ENCODE data around the gene RALB.

Gene RALB, protein sequence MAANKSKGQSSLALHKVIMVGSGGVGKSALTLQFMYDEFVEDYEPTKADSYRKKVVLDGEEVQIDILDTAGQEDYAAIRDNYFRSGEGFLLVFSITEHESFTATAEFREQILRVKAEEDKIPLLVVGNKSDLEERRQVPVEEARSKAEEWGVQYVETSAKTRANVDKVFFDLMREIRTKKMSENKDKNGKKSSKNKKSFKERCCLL

DNA sequence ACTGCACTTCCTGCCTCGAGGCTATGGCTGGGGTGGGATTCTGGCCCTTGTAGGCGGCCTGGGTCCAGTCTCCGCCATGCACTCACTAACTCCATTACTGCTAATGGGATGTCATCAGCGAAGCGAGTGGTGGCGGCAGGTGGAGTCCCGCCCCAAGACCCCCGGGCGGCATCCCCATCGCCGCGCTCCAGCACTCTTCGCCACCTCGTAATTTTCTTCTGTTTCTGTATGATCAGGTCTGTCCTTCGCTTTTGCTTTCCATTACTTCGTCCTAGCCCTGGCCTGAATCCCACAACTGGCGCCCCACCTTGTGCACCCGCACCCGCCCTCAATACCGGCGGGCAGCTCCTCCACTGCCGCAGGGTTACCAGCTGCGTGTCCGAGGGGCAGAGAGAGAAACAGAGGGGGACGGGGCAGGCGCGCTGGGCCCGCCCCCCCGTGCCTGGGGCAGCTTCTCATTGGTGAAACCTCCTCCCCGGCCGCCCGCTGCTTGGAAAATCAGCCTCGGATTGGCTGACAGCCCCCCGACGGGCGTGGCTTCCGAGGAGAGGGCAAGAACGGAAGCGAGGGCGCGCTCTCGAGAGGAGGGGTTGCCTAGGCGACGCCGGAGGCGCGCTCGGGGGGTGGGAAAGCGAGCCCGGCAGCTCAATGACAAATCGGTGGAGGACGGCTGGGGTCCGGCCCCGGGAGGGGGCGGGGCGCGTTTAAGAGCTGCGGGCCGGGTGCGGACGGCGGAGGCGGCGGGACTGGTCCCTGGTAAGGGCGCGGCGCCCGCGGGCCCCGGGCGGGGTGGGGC is at the start of gene RALB:
RALB (plus strand) TSS at position 628 of the 796 bp plus-strand sequence. CDS start 25,813 bp downstream, outside the sequence.
- peak; percentile 86 for DNase-seq

DNA sequence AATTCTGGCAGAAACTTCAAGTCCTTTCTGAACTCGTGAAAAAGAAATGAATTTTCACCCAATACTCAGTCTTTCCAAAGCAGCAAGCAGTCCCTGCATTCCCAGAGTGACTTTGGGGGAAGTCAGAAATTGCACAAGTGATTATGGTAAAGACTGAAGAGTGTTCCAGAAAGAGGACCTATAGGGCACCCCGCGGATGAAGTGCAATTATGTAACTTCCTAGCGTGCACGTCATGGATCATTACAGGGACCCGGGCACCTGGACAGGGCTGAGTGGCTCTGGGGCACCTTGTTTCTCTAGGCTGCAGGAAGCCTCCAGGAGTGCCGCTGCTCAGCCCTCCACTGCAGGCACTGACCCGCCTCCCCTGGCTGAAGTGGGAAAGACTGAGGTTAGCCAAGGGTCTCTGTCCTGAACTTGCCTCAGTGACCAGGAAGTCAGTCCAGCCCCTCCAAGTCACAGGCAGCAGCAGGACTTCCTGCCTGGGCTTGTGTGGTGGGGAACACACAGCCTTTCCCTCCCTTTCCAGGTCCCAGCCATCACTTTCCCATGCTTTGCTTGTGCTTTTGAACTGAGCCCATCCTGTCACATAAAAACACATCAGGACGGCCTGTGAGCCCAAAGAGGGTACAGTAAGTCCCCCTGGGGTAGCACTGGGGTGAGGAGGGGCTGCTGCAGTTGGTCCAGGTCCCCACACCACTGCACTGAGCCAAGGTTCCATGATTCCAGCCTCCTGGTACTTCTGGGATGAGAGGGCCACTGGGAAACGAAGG is 49.2 kb upstream of the RALB start:
- no peak for DNase-seq

DNA sequence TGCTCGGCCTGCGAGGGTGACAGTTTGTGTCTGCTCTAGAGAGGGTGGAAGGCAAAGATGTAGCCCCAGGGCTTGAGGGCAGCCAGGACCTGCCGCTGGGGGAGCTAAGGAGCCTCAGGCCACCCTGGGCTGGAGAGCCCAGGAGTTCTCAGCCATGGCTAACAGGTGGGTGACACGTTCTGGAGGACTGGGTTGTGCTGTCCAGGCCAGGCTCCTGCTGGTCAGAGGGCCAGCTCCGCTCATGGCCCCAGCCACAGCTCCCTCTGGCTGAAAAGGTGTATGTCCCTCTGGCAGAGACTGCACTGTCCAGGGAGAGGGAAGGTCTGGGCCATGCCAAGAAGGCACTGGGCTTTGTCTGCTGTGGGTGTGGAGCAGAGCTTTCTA is 48.6 kb upstream of the RALB start:
- DNase-seq: no peak

DNA sequence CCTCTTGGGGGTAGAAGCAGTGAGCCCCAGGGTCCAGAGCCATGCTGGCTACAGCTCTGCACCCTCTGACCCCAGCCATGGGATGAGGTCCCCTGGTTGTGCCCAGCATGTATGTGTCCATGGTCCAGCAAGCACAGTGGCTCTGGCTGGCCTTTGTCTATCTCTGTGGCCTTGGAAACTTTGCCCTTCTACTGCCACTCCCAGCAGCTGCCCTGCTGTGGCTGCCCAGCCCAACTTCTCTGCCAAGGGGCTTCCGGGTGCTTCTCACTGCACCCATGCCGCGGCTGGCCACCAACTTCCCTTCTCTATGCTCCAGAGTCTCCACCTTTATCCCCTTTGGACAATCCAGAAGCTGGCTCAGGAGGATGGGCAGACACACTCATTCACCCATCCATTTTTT is 48.2 kb upstream of the RALB start:
- no peak for DNase-seq

DNA sequence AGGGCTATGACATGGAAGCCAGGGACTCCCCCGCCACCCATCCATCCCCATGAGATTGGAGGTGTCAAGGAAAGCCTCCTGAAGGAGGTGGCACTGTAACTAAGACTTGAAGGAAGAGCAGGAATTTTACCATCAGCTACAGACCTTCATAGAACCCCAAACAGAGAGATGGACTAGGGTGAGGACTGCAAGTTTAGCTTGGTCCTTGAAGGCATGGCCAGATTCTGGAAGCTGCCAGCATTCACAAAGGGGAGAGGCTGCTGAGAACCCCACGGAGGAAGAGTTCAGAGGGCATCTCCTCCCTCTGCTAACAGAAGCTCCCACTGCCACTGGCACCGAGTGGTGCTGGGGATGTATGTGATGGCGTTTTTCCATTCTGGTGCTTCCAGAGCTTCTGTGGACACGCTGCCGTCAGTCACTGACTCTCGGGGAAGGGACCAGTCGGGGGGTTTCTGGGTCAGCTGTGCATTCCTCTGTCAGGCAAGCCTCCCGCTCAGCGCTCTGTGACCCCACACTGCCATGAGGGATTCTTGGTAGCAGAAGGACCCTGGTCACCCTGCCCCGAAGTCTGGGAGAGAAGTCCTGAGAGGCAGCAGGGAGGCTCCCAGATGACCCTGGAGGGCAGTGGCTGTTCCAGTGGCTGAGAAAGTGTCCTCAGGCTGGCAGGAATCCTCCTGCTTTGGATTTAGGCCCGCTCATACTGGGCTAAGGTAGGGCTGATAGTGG is 47.5 kb upstream of the RALB start:
- DNase-seq: no peak

DNA sequence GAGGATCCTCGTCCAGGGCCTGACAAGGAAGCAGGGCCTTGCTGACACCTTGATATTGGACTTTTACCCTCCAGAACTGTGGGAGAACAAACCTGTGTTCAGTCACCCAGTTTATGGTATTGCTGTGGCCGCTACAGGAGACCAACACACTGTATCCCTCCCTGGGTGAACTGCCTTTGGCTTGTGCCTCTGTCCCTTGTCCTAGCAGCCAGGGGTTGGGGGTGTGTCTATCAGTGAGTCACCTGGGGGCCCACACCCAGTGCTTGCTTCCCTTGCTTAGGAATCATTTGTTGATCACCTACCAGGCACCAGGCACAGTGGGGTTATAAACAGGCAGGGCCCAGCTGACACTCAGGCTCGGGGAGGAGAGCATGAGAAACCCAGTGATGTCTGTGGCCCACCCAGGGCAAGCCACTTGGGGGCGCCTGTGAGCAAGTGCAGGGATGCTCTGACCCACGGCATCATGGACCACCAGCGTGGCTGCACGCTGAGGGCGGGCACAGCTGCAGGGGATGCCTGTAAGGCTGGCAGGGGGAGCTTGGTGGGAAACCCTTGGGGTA is 46.5 kb upstream of the RALB start:
- DNase-seq: no peak

DNA sequence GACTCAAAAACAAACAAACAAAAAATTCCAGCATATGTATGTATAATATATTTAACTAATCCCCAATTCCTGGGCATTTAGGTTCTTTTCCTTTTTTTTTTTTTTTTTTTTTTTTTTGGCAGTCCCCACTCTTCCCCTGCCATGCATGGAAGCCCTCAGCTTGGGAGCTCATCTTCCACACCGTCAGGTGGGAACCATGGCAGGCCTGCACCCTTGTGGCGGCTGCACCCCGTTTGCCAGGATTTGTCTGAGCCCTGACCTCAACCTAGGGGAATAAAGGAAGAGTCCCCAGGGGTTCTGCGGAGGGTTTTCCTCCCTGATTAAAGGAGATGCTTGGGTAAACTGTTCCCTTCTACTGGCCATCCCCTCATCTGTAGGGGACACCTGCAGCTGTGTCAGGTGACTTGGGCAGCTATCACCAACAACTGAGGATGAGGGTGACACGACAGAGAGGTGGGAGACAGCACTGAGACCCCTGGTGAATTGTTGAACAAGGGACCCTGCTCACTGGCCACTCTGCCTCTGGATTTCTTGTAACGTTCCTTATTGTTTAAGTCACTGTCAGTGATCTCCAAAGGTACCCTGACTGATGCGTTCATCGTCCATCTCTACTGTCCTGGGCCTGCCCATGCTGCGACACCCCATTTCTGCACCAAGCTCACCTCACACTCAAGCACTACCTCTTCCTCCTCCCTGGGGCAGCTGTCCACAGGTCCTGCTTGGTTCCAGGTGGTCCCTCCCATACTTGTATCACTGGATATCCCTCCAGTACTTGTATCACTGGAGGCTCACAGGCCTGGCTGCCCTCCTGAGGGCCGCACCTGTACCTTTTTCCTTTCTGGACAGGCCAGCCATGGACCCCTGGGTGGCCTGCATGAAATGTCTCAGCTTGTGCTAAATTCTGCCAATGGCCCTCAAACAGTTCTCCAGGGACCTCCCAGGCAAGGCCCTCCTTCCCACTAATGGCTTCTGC is 44.0 kb upstream of the RALB start:
- no peak for DNase-seq

DNA sequence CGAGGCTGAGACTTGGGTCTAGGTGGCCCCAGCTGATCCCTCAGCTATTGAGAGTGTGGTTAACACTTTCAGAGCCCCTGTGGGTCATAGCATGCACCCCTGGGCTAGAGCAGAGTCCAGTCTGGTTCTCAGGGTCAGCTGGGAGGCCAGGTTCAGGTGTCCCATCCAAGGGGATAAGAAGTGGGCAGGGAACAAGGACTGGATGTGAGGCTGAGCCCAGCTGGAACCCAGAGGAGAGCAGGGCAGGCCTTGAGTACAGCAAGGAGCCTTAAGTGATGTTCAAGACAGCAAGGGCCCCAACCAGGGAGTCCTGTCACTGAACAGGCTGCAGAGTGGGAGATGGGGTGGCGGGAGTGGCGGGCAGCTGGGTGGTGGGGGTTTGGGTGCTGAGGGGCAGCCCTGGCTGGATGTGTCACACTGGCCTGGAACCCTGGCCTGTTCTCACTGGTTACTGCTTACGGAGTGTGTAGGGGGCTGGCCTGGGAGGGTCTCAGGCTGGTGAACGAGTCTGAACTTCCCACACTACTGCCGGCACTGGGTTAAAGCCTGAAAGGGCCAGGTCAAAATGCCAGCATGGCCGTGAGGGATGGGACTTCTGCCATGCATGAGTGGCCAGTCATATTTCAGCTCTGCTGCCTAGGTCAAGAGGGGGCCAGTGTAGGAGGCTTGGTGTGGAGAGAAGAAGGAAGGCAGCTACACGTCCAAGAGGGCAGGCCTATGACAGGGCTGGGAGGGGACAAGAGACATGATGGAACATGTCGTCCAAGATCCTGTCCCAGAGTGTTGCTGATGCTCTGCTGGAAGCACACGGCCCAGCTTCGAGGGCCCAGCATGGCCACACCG is 43.0 kb upstream of the RALB start:
- DNase-seq: no peak

DNA sequence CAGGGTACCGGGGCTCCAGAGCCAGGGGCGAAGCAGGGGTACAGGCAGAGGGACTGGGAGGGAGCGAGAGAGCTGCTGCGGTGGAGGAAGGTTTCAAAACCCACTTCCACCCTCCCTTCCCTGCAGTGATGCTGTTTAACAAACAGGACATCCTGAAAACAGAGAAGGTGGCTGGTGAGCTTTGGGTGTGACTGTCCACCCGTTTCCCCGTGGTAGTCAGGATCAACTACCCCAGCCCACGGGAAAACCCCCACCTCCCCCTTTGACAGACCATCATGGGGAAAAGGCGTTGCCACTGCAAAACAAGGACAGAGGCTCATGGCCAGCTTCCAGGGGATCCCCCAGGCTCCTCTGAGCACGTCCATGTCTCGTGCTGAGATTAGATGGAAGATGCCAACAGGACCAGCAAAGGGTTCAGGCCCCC is 42.4 kb upstream of the RALB start:
- no peak for DNase-seq

DNA sequence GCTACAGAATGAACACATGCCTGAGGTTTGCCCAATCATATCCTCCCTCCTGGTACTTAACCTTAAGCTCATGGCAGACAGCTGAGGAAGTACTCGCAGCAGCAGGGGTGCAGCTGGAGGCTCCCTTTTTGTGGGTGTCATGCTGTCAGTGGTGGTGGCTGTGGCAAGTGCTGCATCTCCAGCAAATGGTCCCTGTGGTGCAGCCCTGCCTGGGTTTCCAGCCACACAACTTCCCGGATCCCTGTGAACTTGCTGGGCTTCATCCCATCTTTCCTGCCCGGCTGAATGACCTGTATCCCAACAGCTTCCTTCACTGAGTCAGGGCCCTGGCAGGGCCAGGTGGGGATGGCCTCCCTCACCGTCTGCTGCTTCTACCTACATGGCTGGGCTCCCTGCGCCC is 34.5 kb upstream of the RALB start:
- DNase-seq: no peak

DNA sequence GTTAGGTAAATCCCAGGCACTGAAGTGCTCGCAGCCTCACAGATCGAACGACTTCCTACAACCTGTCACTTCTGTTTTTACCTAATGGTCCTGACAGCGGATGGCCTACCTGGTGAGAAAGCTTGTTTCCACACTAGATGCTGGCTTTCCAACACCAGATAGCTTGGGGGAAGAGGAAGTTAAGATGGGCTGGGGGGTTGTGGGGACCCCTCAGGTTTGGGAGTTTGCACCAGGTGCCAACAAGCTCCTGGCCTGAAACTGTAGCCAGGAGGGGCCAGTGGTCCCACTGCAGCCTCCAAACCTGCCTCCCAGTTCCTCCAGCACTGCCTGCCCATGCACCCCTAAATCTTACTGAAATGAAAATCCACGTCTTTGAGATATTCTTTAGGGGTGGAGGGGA is 33.4 kb upstream of the RALB start:
- DNase-seq: no peak

DNA sequence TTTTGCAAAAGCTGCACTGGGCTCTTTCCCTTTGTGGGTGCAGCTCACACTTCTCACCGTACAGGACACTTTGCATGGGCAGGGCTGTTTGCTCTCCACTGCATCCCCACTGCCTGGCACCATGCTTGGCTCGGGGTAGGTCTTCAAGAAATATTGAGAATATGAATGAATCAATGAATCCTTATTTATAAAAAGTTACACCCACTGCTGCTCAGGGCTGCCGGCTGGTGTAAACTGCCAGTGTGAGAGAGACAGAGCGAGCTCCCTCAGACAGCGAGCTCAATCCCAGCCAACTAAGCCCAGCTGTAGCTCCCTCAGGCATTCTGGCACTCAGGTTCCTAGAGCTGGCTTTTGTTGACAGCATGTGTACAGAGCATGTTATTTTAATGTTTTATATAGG is 32.9 kb upstream of the RALB start:
- no peak for DNase-seq

DNA sequence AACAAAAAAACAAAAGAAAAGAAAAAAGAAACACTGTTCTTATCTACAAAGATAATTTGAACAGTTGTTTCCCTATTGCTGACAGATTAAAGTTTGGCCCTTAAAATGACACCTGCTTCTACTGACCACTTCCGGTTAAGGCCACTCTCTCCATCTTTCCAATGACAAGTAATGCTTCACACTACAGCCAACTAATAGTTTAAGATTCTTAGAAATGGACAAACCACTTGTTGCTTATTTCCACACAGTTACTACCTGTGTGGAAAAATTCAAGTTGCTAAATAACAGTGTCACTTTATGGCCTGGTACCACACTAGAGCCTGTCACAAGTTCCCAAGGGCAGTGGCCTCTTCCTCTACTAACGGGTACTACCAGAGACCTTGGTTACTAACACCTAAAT is 31.9 kb upstream of the RALB start:
- DNase-seq: no peak

DNA sequence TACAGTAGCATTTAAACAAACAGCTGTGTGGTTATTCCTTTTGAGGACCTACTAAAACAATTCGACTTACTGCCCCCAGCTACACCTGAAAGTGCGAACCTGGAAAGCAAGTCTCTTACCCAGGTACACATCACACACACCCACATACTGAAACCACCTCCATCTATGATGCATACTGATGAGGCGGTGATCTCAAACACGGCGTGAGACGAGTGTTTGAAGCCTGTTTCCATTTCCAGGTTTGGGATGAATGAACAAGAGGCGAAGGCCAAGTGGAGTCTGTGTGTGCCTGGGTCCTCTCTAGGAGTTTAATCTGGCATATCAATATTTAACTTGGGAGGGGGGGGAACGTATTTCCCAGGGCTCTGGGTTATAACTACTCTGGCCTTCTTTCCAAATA is 31.0 kb upstream of the RALB start:
- no peak for DNase-seq

DNA sequence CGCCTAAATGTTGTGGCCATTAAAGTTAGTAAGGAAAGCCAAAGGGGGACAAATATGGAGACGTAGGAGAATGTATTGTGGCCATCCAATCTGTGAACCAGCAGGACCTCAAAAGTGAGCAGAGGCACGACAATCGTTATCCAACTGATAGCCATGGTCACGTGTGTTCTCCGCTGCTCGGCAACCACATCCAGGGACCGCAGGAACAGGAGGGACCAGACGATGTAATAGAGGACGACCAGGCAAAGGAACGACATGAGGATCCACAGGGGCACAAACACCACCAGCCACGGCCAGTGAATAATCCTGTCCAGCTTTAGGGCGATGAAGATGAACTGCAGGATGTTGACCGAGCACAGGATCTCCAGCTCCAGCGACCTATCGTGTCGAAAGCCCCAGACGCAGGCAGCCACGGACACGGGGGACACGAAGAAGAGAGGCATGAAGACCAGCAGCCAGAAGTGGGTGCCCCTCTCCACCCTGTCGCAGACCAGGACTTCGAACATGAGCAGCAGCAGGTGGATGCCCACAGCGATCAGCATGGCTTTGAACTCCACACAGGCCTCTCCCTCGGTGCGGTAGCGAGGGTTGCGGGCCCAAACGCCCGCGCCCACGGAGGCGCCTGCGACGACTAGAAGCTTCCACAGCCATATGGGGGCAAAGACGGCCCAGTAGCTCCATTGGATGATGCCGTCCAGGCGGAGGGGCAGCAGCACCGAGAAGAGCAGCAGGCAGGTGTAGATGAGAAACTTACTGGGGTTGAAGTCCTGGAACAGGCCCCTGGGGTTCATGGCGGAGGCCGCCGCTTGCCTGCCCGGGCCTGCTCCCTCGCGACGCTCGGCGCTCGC is 30.2 kb upstream of the RALB start:
- DNase-seq: no peak

DNA sequence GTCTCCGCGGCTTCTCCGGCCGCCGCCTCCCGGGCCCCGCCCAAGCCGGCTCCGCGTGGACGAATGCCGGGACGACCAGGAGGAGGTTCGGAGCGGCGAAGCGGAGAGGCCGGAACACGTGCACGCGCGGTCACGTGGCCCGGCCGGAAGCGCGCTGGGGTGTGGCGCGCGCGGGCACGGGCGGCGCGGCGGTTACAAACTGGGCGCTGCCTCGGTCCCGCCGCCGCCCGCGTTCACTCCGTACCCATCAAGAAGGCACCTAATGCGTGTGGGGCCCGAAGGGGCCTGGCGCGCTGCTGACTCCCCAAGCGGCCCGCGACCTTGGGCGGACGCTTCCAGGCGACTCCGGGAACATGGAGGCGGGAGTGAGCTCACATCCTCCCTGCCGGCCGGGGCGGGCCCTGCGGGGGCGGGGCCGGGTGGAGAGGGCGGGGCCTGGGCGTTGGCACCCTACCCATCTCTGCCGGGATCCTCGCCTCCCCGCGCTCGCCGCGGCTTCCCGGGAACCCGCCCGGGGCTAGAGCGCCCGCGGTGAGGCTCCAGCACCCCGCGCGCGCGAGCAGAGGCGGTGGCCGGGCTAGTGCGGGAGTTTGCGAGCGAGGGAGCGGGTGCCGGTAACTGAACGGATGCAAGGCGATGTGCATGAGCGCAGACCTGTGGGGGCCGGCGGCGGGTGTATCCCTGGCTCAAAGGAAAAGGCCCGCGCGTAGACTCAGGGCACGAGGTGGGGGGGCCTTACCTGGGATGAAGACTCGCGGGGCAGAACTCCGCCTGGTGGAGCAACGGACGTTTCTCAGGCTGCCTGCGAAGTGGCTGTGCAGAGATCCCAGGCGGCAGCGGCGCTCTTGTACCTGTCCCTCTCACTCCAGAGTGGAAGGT is 29.4 kb upstream of the RALB start, which contains the start of gene TMEM185B:
TMEM185B (minus strand) TSS at position 367 of the 879 bp plus-strand sequence. CDS start 424 bp downstream, outside the sequence.
- DNase-seq: peak; percentile 39

DNA sequence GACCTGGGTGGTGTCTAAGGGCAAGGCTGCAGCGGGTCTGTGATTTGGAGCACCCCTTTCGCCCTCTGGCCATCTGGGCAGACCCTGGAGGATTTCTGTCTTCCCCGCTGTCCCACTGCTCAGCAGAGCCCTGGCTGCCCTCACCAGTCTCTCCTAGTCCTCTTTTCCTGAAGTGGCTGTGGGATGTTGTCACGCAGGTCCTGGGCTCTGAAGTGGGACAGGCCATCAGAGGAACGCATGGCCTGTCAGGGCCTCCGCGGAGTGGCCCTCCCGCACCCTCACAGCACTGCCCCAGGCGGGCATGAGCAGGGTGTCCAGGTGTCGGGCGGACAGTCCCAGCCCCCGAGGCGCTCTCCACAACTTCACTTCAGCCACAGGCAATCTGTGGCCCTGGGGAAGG is 28.4 kb upstream of the RALB start:
- no peak for DNase-seq

DNA sequence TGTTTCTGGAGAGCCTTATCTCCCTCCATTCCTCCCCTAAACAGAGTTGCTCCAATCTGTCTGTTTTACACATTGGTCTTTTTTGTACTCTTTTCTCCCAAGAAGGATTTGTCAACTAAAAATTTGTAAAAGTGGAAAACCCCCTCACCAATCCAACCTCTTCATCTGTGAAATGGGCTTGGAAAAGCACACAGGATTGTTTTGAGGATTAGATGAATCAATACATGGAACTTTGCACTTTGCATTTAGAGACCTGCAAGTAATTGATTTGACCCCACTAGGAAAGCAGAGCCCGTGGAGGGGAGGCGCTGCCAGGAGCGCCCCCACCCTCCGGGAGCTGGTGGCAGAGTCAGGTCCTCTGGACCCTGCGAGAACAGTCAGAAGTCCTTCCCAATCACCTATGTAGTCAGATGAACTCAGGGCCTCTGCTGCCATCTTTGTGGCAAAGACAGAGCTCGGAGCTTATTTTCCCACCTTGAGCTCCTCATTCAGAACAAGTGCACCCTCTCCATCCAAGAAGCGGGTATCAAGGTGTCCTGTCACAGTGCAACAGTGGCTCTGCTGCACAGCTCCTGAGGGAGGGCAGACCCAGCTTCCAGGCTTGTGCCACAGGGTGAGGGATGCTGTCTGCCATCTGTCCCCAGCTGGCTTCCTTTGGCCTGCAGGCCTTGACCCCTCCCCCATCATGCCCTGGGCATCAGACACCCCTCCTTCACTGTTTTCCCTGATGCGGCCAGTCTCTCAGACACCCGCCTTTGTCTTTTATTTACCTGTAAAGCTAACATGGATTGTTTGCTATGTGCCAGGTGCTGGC is 27.7 kb upstream of the RALB start:
- DNase-seq: peak; percentile 40

All from NCI-H2029 treated with DMSO at 0.1 percent for 48 hours (cell line).